RWPE1 (cell line): ENCODE results near the gene C5orf24.

Source experiments
- CTCF ChIA-PET: fragments of 350-600 bp; sonication (Branson Sonifier 250); formaldehyde crosslinking; extraction: SDS; loops from one replicate; lab custom pipeline; 2021; lab: Yijun Ruan, JAX
- POLR2A ChIA-PET: fragments of 400-600 bp; formaldehyde crosslinking; extraction: SDS; loops from one replicate; lab custom pipeline; 2020; ENCODE audit warnings: antibody characterized with exemption; ENCODE audit not compliant: low non-redundant PET; lab: Yijun Ruan, JAX
- DNase-seq: peaks from one replicate; pipeline ENCODE4 v3.0.0; 2012; ENCODE audit warnings: low spot score
- H3K27ac ChIP-seq: fragments of 450-650 bp; 2 replicates; pipeline ENCODE4 v1.5.1; 2017
- CTCF ChIP-seq: fragments of 450-650 bp; conservative IDR thresholded peaks from 2 replicates; pipeline ENCODE4 v1.5.1; 2017; ENCODE audit warnings: low read depth, mild to moderate bottlenecking

The C5orf24 gene

GRCh38 chr5:134904610-134905245, 59.0 kb downstream of the C5orf24 start, which contains the start of gene PCBD2:
Gene PCBD2, plus strand, starts transcription at chr5:134905131. Its CDS starts 9 bp downstream, at chr5:134905140.
- POLR2A ChIA-PET = interaction anchor here (0.5 to 1.5 kb wide), 8 partner anchors 19 to 232 kb away, joined by 3 to 5 read pairs (median 4); partner anchors contain the start of genes C5orf24, DDX46 and TXNDC15

GRCh38 chr5:134905246-134905996, 59.7 kb downstream of the C5orf24 start:
- TF ChIP-seq CTCF = peak; percentile 90
- DNase-seq = peak; percentile 65
- H3K27ac ChIP-seq = peak overlapping the region; percentile 100
- POLR2A ChIA-PET = interaction anchor here (0.5 to 1.6 kb wide), 6 partner anchors 20 to 1060 kb away, joined by 3 to 5 read pairs (median 4); partner anchors contain the start of genes C5orf24 and TXNDC15
- CTCF ChIA-PET = interaction anchor here (0.6 to 2.5 kb wide), 21 partner anchors 10 to 697 kb away, joined by 3 to 9 read pairs (median 4); no protein-coding TSS in a partner anchor

More at GRCh38 chr5:134904610-134905245, 59.0 kb downstream of the C5orf24 start, which contains the start of gene PCBD2:
- H3K27ac ChIP-seq = peak within 1 kb of the TSS; percentile 100
- peak; percentile 93 for DNase-seq
- TF ChIP-seq CTCF = peak; percentile 99
- CTCF ChIA-PET = interaction anchor here (0.5 to 2.5 kb wide), 22 partner anchors 9 to 335 kb away, joined by 3 to 14 read pairs (median 4); no protein-coding TSS in a partner anchor

- ChIA-PET POLR2A (interaction anchor here (0.7 to 1.6 kb wide), 3 partner anchors 33 to 89 kb away, joined by 3 to 8 read pairs (median 3); partner anchors contain the start of genes C5orf24 and TXNDC15), CTCF (interaction anchor here (0.6 to 0.7 kb wide), 2 partner anchors 105 to 118 kb away, joined by 3 to 4 read pairs; no protein-coding TSS in a partner anchor)
- peak overlapping the region; percentile 100 for H3K27ac ChIP-seq
- DNase-seq = no peak
- TF ChIP-seq CTCF = no peak
Observed at GRCh38 chr5:134906811-134907210, 61.0 kb downstream of the C5orf24 start.
